NB4 (cell line): ENCODE measurements around the gene DST.

Experiments used
- DNase-seq: peaks from one replicate; pipeline ENCODE4 v3.0.0; 2010; ENCODE audit warnings: low read depth
- H3K4me3 ChIP-seq: one replicate; pipeline ENCODE4 v1.5.1; 2011; ENCODE audit warnings: mild to moderate bottlenecking, low read depth, low read length, moderate library complexity
- CTCF ChIP-seq: IDR thresholded peaks from one replicate; pipeline ENCODE4 v1.5.1; 2012; ENCODE audit warnings: low read depth, low read length
- MAX ChIP-seq: IDR thresholded peaks from 2 replicates; pipeline ENCODE4 v1.6.1; 2011; ENCODE audit warnings: low read depth, low read length
- MYC ChIP-seq: IDR thresholded peaks from 2 replicates; pipeline ENCODE4 v1.6.1; 2011; ENCODE audit warnings: low read depth, low read length
- POLR2A ChIP-seq: IDR thresholded peaks from 2 replicates; pipeline ENCODE4 v1.6.1; 2011; ENCODE audit warnings: mild to moderate bottlenecking; ENCODE audit not compliant: insufficient read length; ENCODE audit errors: extremely low read depth

Gene DST

DNA sequence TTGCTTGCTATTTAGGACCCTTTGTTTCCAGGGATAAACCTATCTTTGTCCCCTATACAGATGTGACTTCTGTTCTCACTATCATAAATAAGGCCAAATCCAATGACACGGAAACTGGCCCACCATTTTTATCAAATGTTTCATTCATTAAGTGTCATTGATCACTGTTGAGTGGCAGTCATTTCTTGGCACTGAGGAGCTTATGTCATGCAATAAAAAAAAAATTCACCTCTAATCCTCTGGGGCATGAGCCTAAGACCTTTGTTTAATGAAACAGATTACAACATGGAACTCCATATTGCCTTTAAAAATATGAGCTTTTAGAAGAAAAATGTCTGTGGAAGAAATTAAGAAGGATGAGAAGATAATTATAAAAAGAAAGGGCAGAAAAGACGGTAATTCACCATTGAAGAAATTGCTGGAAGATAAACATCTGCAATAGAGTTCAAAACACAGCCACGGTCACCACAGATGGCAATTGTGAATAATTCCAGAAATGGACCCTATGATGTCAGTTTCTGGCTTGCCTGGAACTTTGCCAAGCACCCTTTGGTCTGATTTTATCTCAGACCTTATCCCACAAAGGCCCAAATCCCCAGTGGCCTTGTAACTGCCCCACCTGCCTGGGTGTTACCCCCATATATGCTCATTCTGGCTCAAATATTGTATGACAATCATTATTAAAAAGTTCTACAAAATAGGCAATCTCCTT, 91.1 kb downstream of the DST start:
- TF ChIP-seq MAX (no peak), CTCF (no peak), MYC (no peak), POLR2A (no peak)
- DNase-seq = no peak
- H3K4me3 ChIP-seq = no peak overlapping the region

GRCh38 chr6:56550301-56550700, 92.4 kb downstream of the DST start:
- no peak overlapping the region for H3K4me3 ChIP-seq
- no peak for TF ChIP-seq MAX
- no peak for TF ChIP-seq MYC
- no peak for TF ChIP-seq POLR2A
- TF ChIP-seq CTCF = no peak
- no peak for DNase-seq

GRCh38 chr6:56549014-56549413, 93.7 kb downstream of the DST start:
- TF ChIP-seq MAX (no peak), MYC (no peak), CTCF (no peak), POLR2A (no peak)
- no peak overlapping the region for H3K4me3 ChIP-seq
- no peak for DNase-seq

DNA sequence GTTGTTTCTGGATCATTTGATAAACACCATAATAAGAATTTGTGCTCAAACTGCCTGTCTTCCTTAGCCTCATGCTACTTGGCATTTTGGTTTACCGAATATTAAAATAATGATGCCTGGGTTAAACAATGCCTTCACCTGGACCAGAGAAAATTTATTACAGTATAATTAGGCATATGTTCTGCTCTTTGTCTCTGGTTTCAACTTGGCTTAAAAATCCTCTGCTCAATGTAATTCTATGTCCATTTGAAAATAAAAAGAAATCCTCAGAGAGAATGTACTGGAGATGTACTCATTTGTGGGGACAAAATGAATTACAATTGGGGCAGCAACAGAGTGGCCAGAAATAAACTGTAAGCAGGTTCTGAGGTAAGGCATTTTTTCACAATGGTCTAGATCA, 95.0 kb downstream of the DST start:
- TF ChIP-seq MAX (no peak), MYC (no peak), POLR2A (no peak), CTCF (no peak)
- no peak overlapping the region for H3K4me3 ChIP-seq
- no peak for DNase-seq

GRCh38 chr6:56542364-56543331, 100.0 kb downstream of the DST start:
- peak overlapping the region; percentile 66 for H3K4me3 ChIP-seq
- DNase-seq = peak; percentile 96
- TF ChIP-seq MYC = peak; percentile 58
- no peak for TF ChIP-seq CTCF
- peak; percentile 67 for TF ChIP-seq MAX
- TF ChIP-seq POLR2A = peak; percentile 35
